ENCODE measurements around the gene PTPRO. TPM values are rescaled to one million over a fixed set of nuclear protein-coding genes. Genes with fewer than 3 reads are reported as not detected.

PTPRO gene
- total RNA-seq, 1 experiment from 2014 or later, result 0.52 TPM

DNA sequence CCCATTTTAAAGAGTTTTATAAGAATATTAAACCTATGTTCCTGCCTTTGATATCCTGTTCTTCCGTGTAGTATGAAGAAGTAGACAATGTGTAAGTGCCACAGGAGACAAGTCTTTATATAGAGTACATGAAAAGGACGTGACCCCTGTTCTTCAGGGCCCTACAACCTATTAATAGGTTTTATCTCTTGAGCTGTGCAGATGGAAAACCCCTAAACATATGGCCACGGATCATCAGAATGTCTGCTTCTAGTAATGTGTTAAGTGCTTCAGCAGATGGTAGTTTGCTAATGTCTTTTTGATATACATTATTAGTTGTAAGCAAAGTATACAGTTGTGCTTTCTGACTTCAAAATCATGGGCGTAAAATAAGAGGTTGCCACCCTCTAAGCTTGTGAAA, 228.5 kb downstream of the PTPRO start:
- no peaks in the 10 kb centered on the region for H3K4me1 Mint-ChIP-seq
- Histone ChIP-seq H3K27ac (ENCODE audit: insufficient read length, low read depth, low read length) (no peak overlapping the region), H3K23ac (ENCODE audit: insufficient read length, low read depth, low read length) (no peak overlapping the region), H3K18ac (ENCODE audit: insufficient read length, low read depth, low read length) (no peak overlapping the region), H3K4me1 (ENCODE audit: insufficient read depth, low read length) (no peaks in the 10 kb centered on the region), H2BK5ac (ENCODE audit: insufficient read length, low read length) (no peak overlapping the region), H2BK15ac (ENCODE audit: low read depth, low read length) (no peak overlapping the region), H3K56ac (ENCODE audit: insufficient read length, low read depth, low read length) (no peak overlapping the region), H3K4me2 (ENCODE audit: insufficient read depth, insufficient read length, low read length) (no peak overlapping the region), H2BK20ac (ENCODE audit: low read depth, low read length, poor library complexity, severe bottlenecking) (no peak overlapping the region), H3K4ac (ENCODE audit: low read depth, low read length) (no peak overlapping the region), H3K23me2 (ENCODE audit: insufficient read length, low read depth, low read length, poor library complexity, severe bottlenecking) (no peaks in the 10 kb centered on the region), H4K91ac (ENCODE audit: insufficient read length, low read depth, low read length) (no peak overlapping the region), H2AK5ac (ENCODE audit: insufficient read length, low read length) (no peak overlapping the region), H2BK120ac (ENCODE audit: low read depth, low read length, poor library complexity, severe bottlenecking) (no peak overlapping the region), H3T11ph (ENCODE audit: low read length) (no peak overlapping the region), H2BK12ac (ENCODE audit: insufficient read length, low read depth, low read length) (no peak overlapping the region), H3K27me3 (ENCODE audit: insufficient read depth, low read length) (no peaks in the 10 kb centered on the region), H4K5ac (ENCODE audit: insufficient read length, low read depth, low read length) (no peak overlapping the region), H3K79me2 (ENCODE audit: insufficient read depth, low read length) (no peaks in the 10 kb centered on the region), H4K20me1 (ENCODE audit: control insufficient read depth, insufficient read depth, insufficient read length) (no peaks in the 10 kb centered on the region), H4K8ac (replicated peaks; ENCODE audit: insufficient read length, low read depth, low read length) (no peak overlapping the region), H3K79me1 (ENCODE audit: insufficient read depth, low read depth, low read length, poor library complexity, severe bottlenecking) (no peaks in the 10 kb centered on the region), H3K14ac (ENCODE audit: insufficient read depth, low read length) (no peak overlapping the region), H3K9ac (ENCODE audit: extremely low read depth, insufficient read length, low read length) (no peak overlapping the region), H2AFZ (ENCODE audit: low read length) (no peak overlapping the region), H3K9me3 (ENCODE audit: control insufficient read depth, low read depth, low read length) (no peaks in the 10 kb centered on the region)
- TF ChIP-seq, protein P1, sequence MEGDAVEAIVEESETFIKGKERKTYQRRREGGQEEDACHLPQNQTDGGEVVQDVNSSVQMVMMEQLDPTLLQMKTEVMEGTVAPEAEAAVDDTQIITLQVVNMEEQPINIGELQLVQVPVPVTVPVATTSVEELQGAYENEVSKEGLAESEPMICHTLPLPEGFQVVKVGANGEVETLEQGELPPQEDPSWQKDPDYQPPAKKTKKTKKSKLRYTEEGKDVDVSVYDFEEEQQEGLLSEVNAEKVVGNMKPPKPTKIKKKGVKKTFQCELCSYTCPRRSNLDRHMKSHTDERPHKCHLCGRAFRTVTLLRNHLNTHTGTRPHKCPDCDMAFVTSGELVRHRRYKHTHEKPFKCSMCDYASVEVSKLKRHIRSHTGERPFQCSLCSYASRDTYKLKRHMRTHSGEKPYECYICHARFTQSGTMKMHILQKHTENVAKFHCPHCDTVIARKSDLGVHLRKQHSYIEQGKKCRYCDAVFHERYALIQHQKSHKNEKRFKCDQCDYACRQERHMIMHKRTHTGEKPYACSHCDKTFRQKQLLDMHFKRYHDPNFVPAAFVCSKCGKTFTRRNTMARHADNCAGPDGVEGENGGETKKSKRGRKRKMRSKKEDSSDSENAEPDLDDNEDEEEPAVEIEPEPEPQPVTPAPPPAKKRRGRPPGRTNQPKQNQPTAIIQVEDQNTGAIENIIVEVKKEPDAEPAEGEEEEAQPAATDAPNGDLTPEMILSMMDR (conservative IDR thresholded peaks at IDR 0.05), result no peak
- no peaks in the 10 kb centered on the region for H3K9me3 Mint-ChIP-seq
- no peak overlapping the region for H3K4me3 Mint-ChIP-seq
- WGBS (ENCODE audit: extremely low coverage, insufficient read length, low lambda C conversion rate), result no CpG with 5 or more reads among the region's 4 CpGs
- H3K27ac Mint-ChIP-seq, result no peak overlapping the region
- H3K36me3 Mint-ChIP-seq (ENCODE audit: insufficient read depth in 1 of 3, low read depth in 3 of 3), result no peaks in the 10 kb centered on the region
- H3K27me3 Mint-ChIP-seq (ENCODE audit: low read depth), result no peaks in the 10 kb centered on the region; the same call in none of the 2 replicates
- no peak for DNase-seq

Measured in H9 (cell line).